Measurements from ENCODE around the gene GLIS1.
"Not testable (repeated sequence)": the region's sequence is repeated elsewhere in the genome, so short reads cannot be mapped to it uniquely, and the experiment has no call there.

Gene GLIS1

GRCh38 chr1:53656747-53657530, 82.0 kb downstream of the GLIS1 start:
- in situ Hi-C loops (cut with MboI; ENCODE audit: low sequenced_read_pairs) = no loop called here

DNA sequence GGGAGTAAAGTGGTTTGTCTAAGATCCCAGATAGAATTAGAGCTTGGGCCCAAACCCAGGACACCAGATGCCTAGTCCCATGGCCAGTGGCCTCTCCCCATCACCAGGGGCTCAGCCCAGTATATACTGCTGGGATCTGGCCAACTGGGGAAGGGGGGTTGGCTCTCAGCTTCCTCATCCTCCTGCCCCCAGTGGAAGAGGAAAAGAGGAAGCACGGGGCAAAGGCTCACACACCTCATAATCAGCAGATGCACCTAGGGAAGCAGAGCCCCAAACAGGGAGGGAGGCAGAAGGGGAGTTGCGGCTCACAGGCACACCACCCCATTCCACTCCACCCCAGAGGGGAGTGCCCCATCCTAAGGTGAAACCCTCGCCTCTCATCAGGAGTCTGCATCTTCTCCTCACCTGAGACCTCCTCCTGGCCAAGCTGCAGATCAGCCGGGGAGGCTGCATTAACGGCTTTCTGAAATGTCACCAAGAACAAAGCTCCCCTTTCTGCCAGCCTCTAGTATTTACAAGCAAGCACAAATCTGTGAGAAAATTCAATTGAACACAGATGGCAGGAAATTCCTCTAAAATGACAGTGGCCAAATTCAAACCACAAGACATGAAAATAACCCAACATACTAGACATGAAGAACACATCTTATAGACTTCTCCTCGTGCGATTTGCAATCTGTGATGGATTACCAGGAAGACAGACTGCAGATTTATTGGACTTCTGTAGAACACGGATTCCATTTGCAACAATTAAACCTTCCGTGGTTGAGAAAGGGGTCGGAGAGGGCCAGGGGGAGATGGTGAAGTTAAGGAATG, 82.8 kb downstream of the GLIS1 start:
- in situ Hi-C loops (cut with MboI; ENCODE audit: low sequenced_read_pairs) = no loop called here

GRCh38 chr1:53654216-53655210, 84.5 kb downstream of the GLIS1 start:
- in situ Hi-C loops (cut with MboI; ENCODE audit: low sequenced_read_pairs) = no loop called here

GRCh38 chr1:53653631-53654030, 85.3 kb downstream of the GLIS1 start:
- in situ Hi-C loops (cut with MboI; ENCODE audit: low sequenced_read_pairs) = no loop called here

- in situ Hi-C loops (cut with MboI; ENCODE audit: low sequenced_read_pairs) = no loop called here
Observed at GRCh38 chr1:53653200-53653575, 85.8 kb downstream of the GLIS1 start.

GRCh38 chr1:53652441-53653199, 86.3 kb downstream of the GLIS1 start:
- in situ Hi-C loops (cut with MboI; ENCODE audit: low sequenced_read_pairs) = no loop called here

DNA sequence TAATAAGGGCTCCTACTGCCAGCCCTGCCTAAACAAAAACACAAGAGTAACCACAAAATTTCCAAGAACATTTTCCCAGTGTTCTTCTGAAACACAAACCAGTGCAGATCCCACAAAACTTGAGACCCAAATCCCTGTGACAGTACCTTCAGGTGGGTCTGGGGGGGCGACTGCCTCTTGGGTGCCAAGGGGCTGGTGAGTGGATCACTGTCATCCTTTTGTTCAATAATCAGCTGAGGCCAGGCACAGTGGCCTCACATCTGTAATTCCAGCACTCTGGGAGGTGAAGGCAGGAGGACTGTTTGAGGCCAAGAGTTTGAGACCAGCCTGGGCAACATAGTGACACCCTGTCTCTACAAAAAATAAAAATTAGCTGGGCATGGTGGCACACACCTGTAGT, 87.6 kb downstream of the GLIS1 start:
- in situ Hi-C loops (cut with MboI; ENCODE audit: low sequenced_read_pairs) = no loop called here

DNA sequence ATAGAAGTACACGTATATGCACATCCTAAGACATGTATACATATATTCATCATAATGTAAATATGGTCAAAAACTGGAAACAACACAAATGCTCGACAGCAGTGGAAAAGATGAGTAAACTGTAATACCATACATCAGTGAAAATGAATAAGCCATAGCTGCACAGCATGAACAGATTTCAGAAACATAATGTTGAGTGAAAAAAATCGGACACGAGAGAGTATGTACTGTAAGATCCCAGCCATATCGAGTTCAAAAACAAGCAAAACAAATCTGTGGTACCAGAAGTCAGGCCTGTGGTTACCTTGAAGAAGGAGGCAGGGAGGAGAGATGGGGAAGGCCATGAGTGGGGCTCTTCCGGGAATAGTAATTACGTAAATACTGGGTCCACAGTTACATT, 90.4 kb downstream of the GLIS1 start:
- in situ Hi-C loops (cut with MboI; ENCODE audit: low sequenced_read_pairs) = no loop called here

- in situ Hi-C loops (cut with MboI; ENCODE audit: low sequenced_read_pairs) = not testable (repeated sequence)
Observed at GRCh38 chr1:53647915-53648314, 91.0 kb downstream of the GLIS1 start.

GRCh38 chr1:53646732-53647131, 92.2 kb downstream of the GLIS1 start:
- in situ Hi-C loops (cut with MboI; ENCODE audit: low sequenced_read_pairs) = no loop called here

DNA sequence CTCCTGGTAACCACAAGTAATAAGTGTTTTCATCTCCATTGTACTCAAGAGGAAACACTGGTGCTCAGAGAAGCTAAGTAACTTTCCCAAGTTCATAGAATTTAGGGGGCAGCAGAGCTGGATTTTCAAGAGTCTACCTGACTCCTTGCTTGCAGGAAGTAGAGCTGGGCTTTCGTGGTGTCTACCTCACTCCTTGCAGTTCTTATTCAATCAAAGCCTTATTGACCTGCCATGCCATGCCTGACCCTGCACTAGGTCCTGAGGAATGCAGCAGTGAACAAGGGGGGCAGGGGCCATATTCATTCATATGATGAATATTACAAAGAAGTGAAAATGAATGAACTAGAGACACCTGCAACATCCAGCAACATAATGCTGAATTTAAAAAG, 93.3 kb downstream of the GLIS1 start:
- in situ Hi-C loops (cut with MboI; ENCODE audit: low sequenced_read_pairs) = no loop called here

DNA sequence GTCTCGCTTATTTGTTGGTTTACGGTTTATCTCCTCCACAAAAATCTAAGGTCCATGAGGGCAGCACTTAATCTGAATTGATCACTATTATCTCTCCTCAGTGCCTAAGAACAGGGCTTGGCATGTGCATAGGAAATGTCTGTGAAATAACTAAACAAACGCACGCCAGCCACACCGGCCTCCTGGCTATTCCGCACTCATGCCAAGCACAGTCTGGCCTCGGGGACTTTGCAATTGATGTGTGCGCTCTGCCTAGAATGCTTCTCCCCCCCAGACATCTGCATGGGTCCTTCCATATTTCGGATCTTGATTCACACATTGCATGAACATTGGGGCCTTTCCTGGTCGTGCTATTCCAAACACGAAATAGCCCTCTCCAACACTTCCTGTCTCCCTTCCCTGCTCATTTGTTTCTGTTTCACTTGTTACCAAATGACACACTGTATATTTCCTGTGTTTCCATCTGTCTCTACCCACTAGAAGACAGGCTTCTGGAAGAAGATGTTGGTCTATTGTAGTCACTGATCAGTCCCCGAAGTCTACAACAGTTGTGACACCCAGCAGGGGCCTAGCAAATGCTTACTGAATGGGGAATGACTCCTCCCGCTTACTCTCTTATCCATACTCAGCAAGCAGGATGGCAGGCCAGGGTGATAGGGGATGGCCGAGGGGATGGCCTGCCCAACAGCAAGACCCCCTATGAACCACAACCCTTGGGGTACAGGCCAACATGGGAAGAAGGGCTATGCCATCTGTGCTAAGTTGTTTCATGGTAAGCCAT, 93.9 kb downstream of the GLIS1 start:
- in situ Hi-C loops (cut with MboI; ENCODE audit: low sequenced_read_pairs) = no loop called here

- in situ Hi-C loops (cut with MboI; ENCODE audit: low sequenced_read_pairs) = no loop called here
Observed at GRCh38 chr1:53644496-53644895, 94.5 kb downstream of the GLIS1 start.

DNA sequence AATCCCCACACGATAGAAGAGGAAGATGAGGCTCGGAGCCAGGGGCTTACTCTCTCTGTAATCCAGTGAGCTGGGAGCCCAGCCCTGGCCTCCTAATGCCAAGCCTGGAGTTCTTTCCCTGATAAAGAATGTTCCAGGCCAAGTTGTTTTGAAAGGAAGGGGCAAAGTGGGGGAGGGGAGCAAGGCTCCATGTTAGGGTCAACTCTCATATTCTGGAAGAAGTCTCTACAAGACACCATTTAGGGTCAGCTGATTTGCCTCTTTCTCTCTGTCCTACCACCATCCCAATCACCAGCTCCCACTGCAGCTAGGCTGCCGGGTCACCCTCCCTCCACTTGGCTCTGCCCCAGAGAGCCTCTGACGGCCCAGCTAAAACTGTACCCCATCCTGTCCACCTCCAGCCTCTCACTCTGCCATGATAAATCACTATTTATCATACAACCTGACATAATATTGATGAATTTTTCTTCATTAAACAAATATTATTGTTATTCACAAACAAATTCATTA, 95.0 kb downstream of the GLIS1 start:
- in situ Hi-C loops (cut with MboI; ENCODE audit: low sequenced_read_pairs) = no loop called here

DNA sequence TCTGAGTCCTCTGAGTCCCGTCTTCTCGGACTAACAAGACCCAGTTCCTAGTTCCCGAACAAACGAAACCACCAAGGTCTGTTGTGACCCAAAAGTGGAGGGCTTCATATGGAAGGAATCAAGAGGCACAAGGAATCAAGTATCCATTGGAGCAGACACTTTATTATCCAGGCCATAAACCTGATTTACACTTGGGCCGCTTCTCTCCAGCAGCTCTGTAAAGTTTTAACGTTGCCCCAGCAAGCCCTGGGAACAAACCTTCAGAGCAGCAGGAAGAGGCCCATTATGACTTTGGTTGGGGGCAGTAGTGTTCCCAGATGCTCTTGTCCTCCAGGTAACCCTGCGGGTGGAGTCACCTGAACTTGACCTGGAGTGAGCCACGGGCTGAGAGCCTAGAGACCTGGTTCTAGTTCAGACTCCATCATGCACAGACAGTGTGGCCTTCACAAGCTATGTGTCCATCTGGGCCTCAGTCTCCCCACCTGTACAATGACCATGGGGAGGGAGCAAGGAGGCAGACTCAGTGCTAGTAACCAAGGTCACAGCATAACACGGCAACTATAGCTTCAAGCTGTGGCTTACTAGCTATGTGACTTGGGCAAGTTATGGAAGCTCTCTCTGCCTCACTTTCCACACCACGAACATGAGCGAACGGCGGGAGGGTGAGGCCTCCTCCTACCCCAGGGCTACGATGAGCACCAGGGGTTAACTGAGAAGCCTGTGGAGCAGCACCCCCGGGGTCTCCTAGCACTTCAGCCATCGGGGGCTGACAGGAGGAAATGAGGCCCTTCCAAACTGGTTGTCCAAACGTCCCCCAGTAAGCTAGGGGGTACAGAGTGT, 95.7 kb downstream of the GLIS1 start:
- in situ Hi-C loops (cut with MboI; ENCODE audit: low sequenced_read_pairs) = no loop called here

DNA sequence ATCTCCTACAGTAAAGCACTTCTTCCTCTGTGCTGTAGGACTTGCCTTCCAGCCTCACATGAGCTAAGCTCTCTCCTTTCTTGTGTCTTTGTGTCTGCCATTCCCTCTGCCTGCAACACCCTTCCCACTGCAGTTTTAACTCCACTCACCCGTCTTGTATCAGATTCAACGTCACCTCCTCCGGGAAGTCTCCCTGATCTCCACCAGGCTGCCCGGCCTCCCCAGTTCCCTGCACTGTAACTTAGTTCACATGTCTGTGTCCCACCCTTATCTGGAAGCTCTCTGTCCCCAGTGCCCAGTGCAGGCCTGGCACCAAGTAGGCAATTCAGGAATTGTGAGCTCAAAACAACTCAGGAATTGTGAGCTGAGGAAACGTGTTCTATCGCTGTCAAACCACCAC, 96.4 kb downstream of the GLIS1 start:
- in situ Hi-C loops (cut with MboI; ENCODE audit: low sequenced_read_pairs) = no loop called here

GRCh38 chr1:53642215-53642555, 96.8 kb downstream of the GLIS1 start:
- in situ Hi-C loops (cut with MboI; ENCODE audit: low sequenced_read_pairs) = no loop called here

DNA sequence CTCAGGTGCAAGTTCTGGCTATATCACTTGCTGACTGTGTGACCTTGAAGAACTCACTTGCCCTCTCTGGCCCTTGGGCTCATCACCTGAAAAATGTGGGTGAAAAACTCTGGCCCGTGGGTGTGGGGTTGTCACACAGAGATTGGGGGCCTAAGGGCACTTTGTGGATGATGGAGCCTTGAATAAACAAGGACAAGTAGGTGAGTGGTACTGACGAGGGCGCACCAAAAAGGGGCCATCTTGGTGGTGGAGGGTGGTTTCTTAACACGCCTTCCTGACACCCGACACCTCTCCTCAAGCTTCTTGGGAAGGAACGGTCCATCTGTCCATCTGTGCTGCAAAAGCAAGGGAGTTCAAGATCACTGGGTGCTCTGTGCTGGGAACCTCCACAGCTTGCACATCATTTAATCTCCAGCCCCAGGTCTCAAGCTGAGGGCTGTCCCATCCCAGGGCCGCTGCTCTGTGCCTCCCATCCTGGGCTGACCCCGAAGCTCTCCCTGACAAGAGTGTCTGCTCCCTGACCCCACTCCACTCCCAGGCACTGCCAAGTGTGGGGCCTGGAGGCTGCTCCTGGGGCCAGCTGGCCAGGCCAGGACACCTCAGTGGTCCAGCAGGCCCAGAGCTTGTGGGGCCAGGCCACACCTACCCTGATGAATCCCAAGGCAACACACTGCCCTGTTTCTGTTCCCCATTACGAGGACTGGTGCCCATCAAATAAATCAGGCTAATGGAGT, 97.3 kb downstream of the GLIS1 start:
- in situ Hi-C loops (cut with MboI; ENCODE audit: low sequenced_read_pairs) = no loop called here

All from HL-60/S4 treated with phorbol 12-myristate 13-acetate at 8.2 ng/mL for 4 days and 3 days (cell line).